H1 (cell line): ENCODE data around the gene TTC23. TPM values are rescaled to one million over a fixed set of nuclear protein-coding genes. Genes with fewer than 3 reads are reported as not detected.

Experiments used
- CTCF ChIA-PET: fragments of 300-600 bp; sonication (Branson Sonifier 250); formaldehyde crosslinking; loops from one replicate; lab custom pipeline; 2021; ENCODE audit not compliant: partially characterized antibody; lab: Charles Lee
- POLR2A ChIA-PET: fragments of 300-600 bp; sonication (Branson Sonifier 250); formaldehyde crosslinking; loops from one replicate; lab custom pipeline; 2021; ENCODE audit warnings: inconsistent platforms; ENCODE audit not compliant: partially characterized antibody; lab: Charles Lee
- DNase-seq, 2 experiments: peaks; one replicate each; pipeline versions ENCODE4 v3.0.0 to v3.0.0-alpha.2; 2010 to 2022; ENCODE audit warnings: low spot score in 2 of 2, low read depth in 1 of 2, mixed read lengths in 1 of 2
- FAIRE-seq: peaks from 2 replicates; lab custom pipeline; 2011; peaks lifted over from hg19 to GRCh38; lab: Jason Lieb, UNC
- H2AFZ ChIP-seq: 2 replicates; pipeline ENCODE4 v1.8.1; 2012; ENCODE audit warnings: low read length, inconsistent platforms
- H2AK5ac ChIP-seq: 2 replicates; pipeline ENCODE4 v1.6.1; 2013; ENCODE audit warnings: low read depth, low read length
- H2BK120ac ChIP-seq: replicated peaks from 2 replicates; pipeline ENCODE3; 2013; ENCODE audit warnings: low read depth, low read length, inconsistent platforms
- H2BK12ac ChIP-seq: 2 replicates; pipeline ENCODE4 v1.6.1; 2013; ENCODE audit warnings: low read depth, low read length
- H2BK15ac ChIP-seq: 2 replicates; pipeline ENCODE4 v1.6.1; 2013; ENCODE audit warnings: low read length
- H2BK20ac ChIP-seq: 2 replicates; pipeline ENCODE4 v1.6.1; 2013; ENCODE audit warnings: low read length
- H2BK5ac ChIP-seq: 2 replicates; pipeline ENCODE4 v1.6.1; 2013; ENCODE audit warnings: low read depth, low read length
- H3K14ac ChIP-seq: 2 replicates; pipeline ENCODE4 v1.6.1; 2013; ENCODE audit warnings: inconsistent platforms; ENCODE audit not compliant: insufficient read length
- H3K18ac ChIP-seq: 2 replicates; pipeline ENCODE4 v1.6.1; 2013; ENCODE audit warnings: low read length; ENCODE audit errors: extremely low read depth
- H3K23ac ChIP-seq: 2 replicates; pipeline ENCODE4 v1.6.1; 2013; ENCODE audit warnings: inconsistent platforms; ENCODE audit not compliant: insufficient read length
- H3K23me2 ChIP-seq: 2 replicates; pipeline ENCODE4 v1.6.1; 2013; ENCODE audit warnings: low read depth, low read length
- H3K27ac ChIP-seq: 2 replicates; pipeline ENCODE4 v1.6.1; 2011; ENCODE audit warnings: low read depth, low read length, inconsistent platforms
- H3K27me3 ChIP-seq, 4 experiments: replicated peaks in 1 of 4; 1 replicate in 1 of 4; 2 replicates in 3 of 4; pipeline versions ENCODE4 v1.6.1 to v1.8.1; 2011 to 2013; ENCODE audit warnings: low read length in 3 of 4, mild to moderate bottlenecking in 3 of 4, inconsistent platforms in 2 of 4, mixed read lengths in 2 of 4, moderate library complexity in 1 of 4; ENCODE audit not compliant: control insufficient read depth in 3 of 4, insufficient read depth in 3 of 4; ENCODE audit errors: extremely low read depth in 1 of 4
- H3K36me3 ChIP-seq, 4 experiments: 2 replicates each; pipeline versions ENCODE4 v1.6.1 to v1.8.1; 2011 to 2013; ENCODE audit warnings: mild to moderate bottlenecking in 4 of 4, low read length in 3 of 4, moderate library complexity in 2 of 4, control low read depth in 1 of 4, inconsistent platforms in 1 of 4; ENCODE audit not compliant: insufficient read depth in 4 of 4, control insufficient read depth in 2 of 4
- H3K4ac ChIP-seq: replicated peaks from 2 replicates; pipeline ENCODE3; 2013; ENCODE audit warnings: low read length, low read depth, mixed read lengths, inconsistent platforms; ENCODE audit not compliant: insufficient read length
- H3K4me1 ChIP-seq, 4 experiments: replicated peaks in 1 of 4; 1 replicate in 1 of 4; 2 replicates in 3 of 4; pipeline versions ENCODE4 v1.6.1 to v1.8.1; 2011 to 2013; ENCODE audit warnings: low read length in 3 of 4, inconsistent platforms in 2 of 4, mixed read lengths in 1 of 4; ENCODE audit not compliant: insufficient read depth in 4 of 4, control insufficient read depth in 3 of 4
- H3K4me2 ChIP-seq, 2 experiments: 2 replicates each; pipeline versions ENCODE4 v1.6.1 to v1.8.1; 2011 to 2013; ENCODE audit warnings: low read depth in 2 of 2, low read length in 2 of 2, control low read depth in 1 of 2, inconsistent platforms in 1 of 2, mild to moderate bottlenecking in 1 of 2; ENCODE audit not compliant: insufficient read depth in 1 of 2
- H3K4me3 ChIP-seq, 4 experiments: fragments of 200-600, 300-600 bp in 1 of 4; sonication (generic), shearing (Covaris generic), sonication (Bioruptor Twin) in 1 of 4; 2 replicates each; pipeline versions ENCODE4 v1.5.1 to v1.8.1; 2011 to 2016; ENCODE audit warnings: low read length in 4 of 4, low read depth in 3 of 4, control low read depth in 2 of 4, inconsistent platforms in 2 of 4, mild to moderate bottlenecking in 2 of 4, mixed read lengths in 1 of 4, moderate library complexity in 1 of 4; ENCODE audit not compliant: insufficient read depth in 2 of 4; ENCODE audit errors: extremely low read depth in 1 of 4
- H3K56ac ChIP-seq: replicated peaks from 2 replicates; pipeline ENCODE3; 2013; ENCODE audit warnings: low read depth, mild to moderate bottlenecking, mixed read lengths, low read length, inconsistent platforms; ENCODE audit not compliant: insufficient read length
- H3K79me1 ChIP-seq: 2 replicates; pipeline ENCODE4 v1.6.1; 2013; ENCODE audit warnings: low read depth, low read length, control low read depth
- H3K79me2 ChIP-seq, 2 experiments: 2 replicates each; pipeline versions ENCODE4 v1.6.1 to v1.8.1; 2012 to 2013; ENCODE audit warnings: low read length in 2 of 2, mild to moderate bottlenecking in 2 of 2, inconsistent platforms in 1 of 2; ENCODE audit not compliant: insufficient read depth in 2 of 2, control insufficient read depth in 1 of 2
- H3K9ac ChIP-seq, 4 experiments: replicated peaks in 1 of 4; 1 replicate in 1 of 4; 2 replicates in 3 of 4; pipeline versions ENCODE4 v1.6.1 to v1.8.1; 2011 to 2013; ENCODE audit warnings: low read depth in 3 of 4, low read length in 3 of 4, control low read depth in 2 of 4, mild to moderate bottlenecking in 2 of 4, moderate library complexity in 2 of 4, inconsistent platforms in 1 of 4; ENCODE audit errors: extremely low read depth in 1 of 4
- H3K9me3 ChIP-seq, 2 experiments: 2 replicates each; pipeline versions ENCODE4 v1.6.1 to v1.8.1; 2012 to 2013; ENCODE audit warnings: mild to moderate bottlenecking in 2 of 2, moderate library complexity in 2 of 2, control low read depth in 1 of 2, inconsistent platforms in 1 of 2, low read depth in 1 of 2, low read length in 1 of 2, mixed read lengths in 1 of 2; ENCODE audit not compliant: insufficient read depth in 2 of 2
- H4K20me1 ChIP-seq, 2 experiments: replicated peaks in 1 of 2; 2 replicates each; pipeline versions ENCODE3 to v1.8.1; 2011 to 2013; ENCODE audit warnings: inconsistent platforms in 2 of 2, low read length in 2 of 2, mild to moderate bottlenecking in 1 of 2; ENCODE audit not compliant: insufficient read depth in 2 of 2, control insufficient read depth in 1 of 2
- H4K5ac ChIP-seq: 2 replicates; pipeline ENCODE4 v1.6.1; 2013; ENCODE audit warnings: low read length, low read depth, mixed read lengths, inconsistent platforms; ENCODE audit not compliant: insufficient read length
- H4K8ac ChIP-seq: 2 replicates; pipeline ENCODE4 v1.8.0; 2013; ENCODE audit warnings: mild to moderate bottlenecking, moderate library complexity, low read length, inconsistent platforms; ENCODE audit not compliant: insufficient read depth; ENCODE audit errors: extremely low read depth
- H4K91ac ChIP-seq: replicated peaks from 2 replicates; pipeline ENCODE3; 2013; ENCODE audit warnings: low read length, mixed read lengths, inconsistent platforms; ENCODE audit not compliant: insufficient read length
- CBX5 ChIP-seq: fragments of 300-800, 300-1000 bp; sonication (generic); IDR thresholded peaks from 2 replicates; pipeline ENCODE4 v1.7.1; 2016; ENCODE audit warnings: antibody characterized with exemption, low read length, low read depth
- SIRT6 ChIP-seq: IDR thresholded peaks from one replicate; pipeline ENCODE4 v1.7.1; 2012; ENCODE audit warnings: low read length, inconsistent platforms
- WGBS, 2 experiments: shearing (Covaris generic) in 1 of 2; methylation state at CpG; one replicate each; pipeline versions ENCODE4 v1.1.6 to v1.1.7; 2013 to 2015; ENCODE audit warnings: low lambda C conversion rate in 2 of 2, mixed read lengths in 2 of 2, inconsistent platforms in 1 of 2, low coverage in 1 of 2, missing lambda C conversion rate in 1 of 2; ENCODE audit not compliant: insufficient replicate concordance in 2 of 2, insufficient coverage in 1 of 2, insufficient read length in 1 of 2; ENCODE audit errors: extremely low coverage in 1 of 2, missing lambda C conversion rate in 1 of 2; 5-methylcytosine and 5-hydroxymethylcytosine counted together
- polyA plus RNA-seq, 7 experiments: library from polyadenylated mRNA; depleted of rRNA in 3 of 7; stranded (reverse) in 5 of 7; unstranded in 2 of 7; fragments of >200 nt in 5 of 7; fragments of 200-250 nt in 2 of 7; gene quantifications; 1 replicate in 5 of 7; 2 replicates in 1 of 7; 4 replicates in 1 of 7; pipeline versions ENCODE4 v1.2.1 to v1.2.3, GENCODE V29; 2011 to 2013; ENCODE audit warnings: missing spikeins in 2 of 7, mixed read lengths in 2 of 7
- total RNA-seq: library from RNA; stranded (reverse); fragmentation: NEBNext Ultra II Directional; extraction: Animal tissue kit (Norgen Biotek cat#: 25700); gene quantifications from 2 replicates; pipeline ENCODE4 v1.2.1, GENCODE V29; 2021

The TTC23 gene
- total and polyA plus RNA-seq, 2 of the 8 experiments (the other 6 are each of a cell fraction or from before 2014, with no cell fraction given): 4.8 to 23.0 TPM

GRCh38 chr15:99226802-99227201 is 22.6 kb downstream of the TTC23 start:
- Histone ChIP-seq H4K5ac (no peak overlapping the region), H3K79me1 (no peaks in the 10 kb centered on the region), H3K4ac (no peak overlapping the region), H3K4me1 (no peaks in the 10 kb centered on the region), H3K23me2 (no peaks in the 10 kb centered on the region), H2AK5ac (no peak overlapping the region), H2BK12ac (no peak overlapping the region), H3K4me2 (no peak overlapping the region), H3K9me3 (no peaks in the 10 kb centered on the region), H2BK5ac (no peak overlapping the region), H2BK20ac (no peak overlapping the region), H2AFZ (no peak overlapping the region), H3K4me3 (no peak overlapping the region), H3K27ac (no peak overlapping the region), H2BK120ac (no peak overlapping the region), H3K36me3 (peaks cover 0 to 15% (median 7%) of the 10 kb centered on the region in 4 experiments; a peak in 5 of 8 replicates), H2BK15ac (no peak overlapping the region), H3K27me3 (no peaks in the 10 kb centered on the region), H3K9ac (no peak overlapping the region), H3K56ac (no peak overlapping the region), H3K18ac (no peak overlapping the region), H4K91ac (no peak overlapping the region), H3K79me2 (no peaks in the 10 kb centered on the region), H4K20me1 (peaks cover 0 to 2% of the 10 kb centered on the region in 2 experiments), H4K8ac (no peak overlapping the region), H3K14ac (no peak overlapping the region), H3K23ac (no peak overlapping the region)
- CTCF ChIA-PET: interaction anchor here (2.1 kb wide), 1 partner anchor 13 kb away, joined by 9 read pairs; no protein-coding TSS in a partner anchor
- no peak for TF ChIP-seq SIRT6
- no peak for TF ChIP-seq CBX5
- no peak for DNase-seq
- 81% methylated on average over 3 of the region's 3 CpGs; no CpG with 5 or more reads in 1 of the 2 experiments for WGBS, 2 experiments
- POLR2A ChIA-PET: no interaction called here
- no peak for FAIRE-seq
